AG09309 (cell line): Measurements from ENCODE around the gene LYPD6.

Source experiments
- DNase-seq: peaks from one replicate; pipeline ENCODE4 v3.0.0-alpha.2; 2010; ENCODE audit warnings: low read depth
- H3K4me3 ChIP-seq: 2 replicates; pipeline ENCODE4 v1.5.1; 2011; ENCODE audit warnings: mild to moderate bottlenecking, low read depth, low read length, moderate library complexity; ENCODE audit not compliant: control insufficient read depth
- CTCF ChIP-seq: IDR thresholded peaks from 2 replicates; pipeline ENCODE4 v1.5.1; 2011; ENCODE audit warnings: mild to moderate bottlenecking, low read depth, low read length, inconsistent platforms; ENCODE audit not compliant: insufficient read depth, control insufficient read depth; ENCODE audit errors: missing control alignments

Gene LYPD6

GRCh38 chr2:149449017-149449416 is 118.6 kb downstream of the LYPD6 start:
- no peak overlapping the region for H3K4me3 ChIP-seq
- no peak for TF ChIP-seq CTCF
- DNase-seq, result no peak

GRCh38 chr2:149451417-149452165 is 121.2 kb downstream of the LYPD6 start:
- TF ChIP-seq CTCF, result no peak
- H3K4me3 ChIP-seq, result no peak overlapping the region
- DNase-seq, result no peak

- no peak for TF ChIP-seq CTCF
- no peak for DNase-seq
- H3K4me3 ChIP-seq, result no peak overlapping the region
These were observed 125.9 kb downstream of the LYPD6 start for GRCh38 chr2:149456285-149456684.

GRCh38 chr2:149458502-149458901 is 128.1 kb downstream of the LYPD6 start:
- no peak for DNase-seq
- H3K4me3 ChIP-seq, result no peak overlapping the region
- no peak for TF ChIP-seq CTCF

GRCh38 chr2:149463328-149464002 is 133.1 kb downstream of the LYPD6 start:
- DNase-seq, result no peak
- no peak for TF ChIP-seq CTCF

GRCh38 chr2:149464396-149464795 is 134.0 kb downstream of the LYPD6 start:
- no peak for TF ChIP-seq CTCF
- no peak overlapping the region for H3K4me3 ChIP-seq
- DNase-seq, result no peak

More at GRCh38 chr2:149463328-149464002, 133.1 kb downstream of the LYPD6 start:
- no peak overlapping the region for H3K4me3 ChIP-seq
